T-cell (primary cell): Measurements from ENCODE around the gene ARHGAP25. TPM values are rescaled to one million over a fixed set of nuclear protein-coding genes. Genes with fewer than 3 reads are reported as not detected.

Experiments used
- ATAC-seq, 4 experiments: fragments of 200-7000 bp in 3 of 4; fragments of 150-1000 bp in 1 of 4; cut with Tn5 transposase; replicated peaks in 1 of 4; 1 replicate in 3 of 4; 2 replicates in 1 of 4; pipeline ENCODE4 v1.10.0; 2021; ENCODE audit warnings: moderate library complexity in 3 of 4, mild to moderate bottlenecking in 2 of 4, moderate number of reproducible peaks in 1 of 4
- CTCF ChIA-PET, 2 donors: fragments of 300-600 bp; sonication (Branson Sonifier 250); formaldehyde crosslinking; loops; one replicate each; lab custom pipeline; 2022; ENCODE audit warnings: antibody characterized with exemption in 2 of 2; lab: Charles Lee
- POLR2A ChIA-PET, 2 donors: fragments of 300-600 bp; sonication (Branson Sonifier 250); formaldehyde crosslinking; loops; one replicate each; lab custom pipeline; 2022; ENCODE audit warnings: antibody characterized with exemption in 2 of 2; lab: Charles Lee
- DNase-seq, 35 experiments: peaks; one replicate each; pipeline versions ENCODE4 v3.0.0 to v3.0.0-alpha.2; 2013 to 2023
- H3K27ac ChIP-seq: one replicate; pipeline ENCODE4 v1.5.1; 2013; ENCODE audit warnings: low read length
- H3K27me3 ChIP-seq, 2 experiments: replicated peaks in 1 of 2; 1 replicate in 1 of 2; 2 replicates in 1 of 2; pipeline versions ENCODE4 v1.6.1 to v1.7.0; 2013; ENCODE audit warnings: low read length in 1 of 2, mixed read lengths in 1 of 2; ENCODE audit not compliant: control insufficient read depth in 2 of 2, insufficient read depth in 2 of 2; ENCODE audit errors: extremely low read depth in 1 of 2
- H3K36me3 ChIP-seq, 2 donors: 1 replicate in 1 of 2; 2 replicates in 1 of 2; pipeline versions ENCODE4 v1.6.1 to v1.7.0; 2013; ENCODE audit warnings: low read length in 1 of 2; ENCODE audit not compliant: control insufficient read depth in 2 of 2, insufficient read depth in 1 of 2; ENCODE audit errors: extremely low read depth in 1 of 2
- H3K4me1 ChIP-seq, 2 experiments: 1 replicate in 1 of 2; 2 replicates in 1 of 2; pipeline versions ENCODE4 v1.6.1 to v1.7.0; 2013; ENCODE audit warnings: low read length in 2 of 2, mixed read lengths in 1 of 2; ENCODE audit not compliant: insufficient read depth in 2 of 2, control insufficient read depth in 1 of 2; ENCODE audit errors: extremely low read depth in 1 of 2
- H3K4me3 ChIP-seq, 2 donors: 1 replicate in 1 of 2; 2 replicates in 1 of 2; pipeline versions ENCODE4 v1.5.1 to v1.7.0; 2013; ENCODE audit warnings: mild to moderate bottlenecking in 2 of 2, low read length in 1 of 2, moderate library complexity in 1 of 2; ENCODE audit not compliant: control insufficient read depth in 1 of 2; ENCODE audit errors: extremely low read depth in 1 of 2
- H3K9me3 ChIP-seq: 2 replicates; pipeline ENCODE4 v1.7.0; 2013
- H3K27ac Mint-ChIP-seq, 2 donors: one replicate each; pipeline ENCODE4 v1.8.0; 2020 to 2021; ENCODE audit warnings: mild to moderate bottlenecking in 2 of 2, mixed read lengths in 2 of 2
- H3K27me3 Mint-ChIP-seq, 2 donors: one replicate each; pipeline ENCODE4 v1.8.0; 2021 to 2022; ENCODE audit warnings: mixed read lengths in 2 of 2
- H3K36me3 Mint-ChIP-seq: one replicate; pipeline ENCODE4 v1.8.0; 2021; ENCODE audit warnings: mixed read lengths
- H3K4me1 Mint-ChIP-seq, 3 donors: one replicate each; pipeline ENCODE4 v1.8.0; 2020 to 2022; ENCODE audit warnings: mixed read lengths in 3 of 3, mild to moderate bottlenecking in 1 of 3
- H3K4me3 Mint-ChIP-seq, 3 donors: one replicate each; pipeline ENCODE4 v1.8.0; 2020 to 2022; ENCODE audit warnings: mild to moderate bottlenecking in 3 of 3, mixed read lengths in 3 of 3, moderate library complexity in 3 of 3
- H3K9me3 Mint-ChIP-seq, 3 donors: one replicate each; pipeline ENCODE4 v1.8.0; 2020 to 2022; ENCODE audit warnings: mixed read lengths in 3 of 3
- WGBS: methylation state at CpG from one replicate; pipeline ENCODE4 v1.1.5; 2013; ENCODE audit warnings: missing lambda C conversion rate; ENCODE audit not compliant: insufficient coverage; 5-methylcytosine and 5-hydroxymethylcytosine counted together
- total RNA-seq, 35 experiments: library from RNA in 6 of 35; stranded (reverse) in 6 of 35; fragments of 120-200 nt in 1 of 35; gene quantifications; one replicate each; pipeline versions ENCODE4 v1.2.1 to v1.2.4 and lab custom pipeline; 2013 to 2026

ARHGAP25 gene
- total RNA-seq, 5 donors from 2014 or later (not counting 1 experiment from before 2014, with no cell fraction given): 103 to 134 (median 123) TPM

DNA sequence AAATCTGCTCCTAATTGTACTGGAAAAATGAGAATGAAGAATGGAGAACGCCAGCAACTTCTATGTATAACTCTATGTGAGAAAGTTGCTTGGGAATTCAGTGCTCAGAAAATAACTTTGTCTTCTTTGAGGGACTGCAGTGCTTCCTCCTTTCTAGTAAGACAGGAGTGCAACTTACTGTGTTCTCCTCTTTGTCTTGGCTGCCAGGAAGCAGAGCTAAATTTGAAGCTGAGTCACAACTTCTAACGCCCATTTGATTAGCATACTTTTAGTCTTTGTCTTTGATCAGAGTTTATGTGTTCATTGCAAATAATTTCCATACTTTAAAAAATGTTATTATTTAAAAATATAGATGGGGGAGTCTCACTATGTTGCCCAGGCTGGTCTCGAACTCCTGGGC lies 6.6 kb downstream of the ARHGAP25 start:
- Mint-ChIP-seq H3K27ac (peak overlapping the region; percentile 94), H3K9me3 (no peaks in the 10 kb centered on the region), H3K4me3 (no peak overlapping the region), H3K36me3 (peaks cover 48% of the 10 kb centered on the region), H3K4me1 (peaks cover 85 to 88% (median 88%) of the 10 kb centered on the region in 3 donors), H3K27me3 (no peaks in the 10 kb centered on the region)
- peaks cover 8 to 44% of the 10 kb centered on the region in 2 donors for H3K36me3 ChIP-seq
- no peaks in the 10 kb centered on the region for H3K9me3 ChIP-seq
- ATAC-seq (peak in 3 of 4 experiments; percentile 25 to 55 (median 53)), DNase-seq (peak in 1 of 35 experiments; percentile 48)
- POLR2A ChIA-PET: interaction anchor here in 1 of 2 donors (0.6 kb wide), 1 partner anchor 36 kb away, joined by 3 read pairs; no protein-coding TSS in a partner anchor
- no CpG with 5 or more reads among the region's 3 CpGs for WGBS
- H3K27ac ChIP-seq: peak overlapping the region; percentile 83
- H3K4me1 ChIP-seq: peaks cover 67 to 77% of the 10 kb centered on the region in 2 experiments
- no peaks in the 10 kb centered on the region for H3K27me3 ChIP-seq
- no peak overlapping the region for H3K4me3 ChIP-seq
- CTCF ChIA-PET: interaction anchor here (0.9 to 7.5 kb wide), 11 partner anchors 10 to 278 kb away, joined by 3 to 78 read pairs (median 4); no protein-coding TSS in a partner anchor

DNA sequence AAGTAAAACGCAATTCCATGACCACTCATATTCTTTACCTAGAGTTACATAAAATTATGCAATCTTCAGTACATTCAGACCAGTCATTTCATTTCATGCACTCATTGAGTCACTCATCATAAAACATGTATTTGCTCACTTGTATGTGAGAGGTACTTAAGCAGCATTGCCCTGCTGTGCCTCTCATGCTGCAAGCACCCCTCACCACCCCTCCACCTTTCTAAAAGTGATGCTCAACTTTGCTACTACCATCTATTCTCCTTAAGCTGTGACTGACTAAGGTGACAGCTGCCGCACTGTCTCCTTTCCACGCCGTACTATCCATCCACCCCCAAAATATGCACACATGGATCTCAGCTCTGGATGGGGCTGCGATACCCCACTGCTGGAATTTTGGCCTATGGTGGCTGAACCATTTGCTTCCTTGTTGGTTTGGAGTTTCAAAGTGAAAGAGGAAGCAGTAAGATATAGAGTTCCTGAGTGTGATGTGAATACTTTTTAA lies 7.2 kb downstream of the ARHGAP25 start:
- Mint-ChIP-seq H3K4me3 (peak overlapping the region in 2 of 3 donors; percentile 42 to 74), H3K27me3 (no peaks in the 10 kb centered on the region), H3K9me3 (no peaks in the 10 kb centered on the region), H3K4me1 (peaks cover 90 to 93% (median 91%) of the 10 kb centered on the region in 3 donors), H3K27ac (peak overlapping the region; percentile 62 to 83), H3K36me3 (peaks cover 51% of the 10 kb centered on the region)
- DNase-seq (no peak), ATAC-seq (no peak)
- peaks cover 63 to 83% of the 10 kb centered on the region in 2 experiments for H3K4me1 ChIP-seq
- H3K27ac ChIP-seq: peak overlapping the region; percentile 8
- no peak overlapping the region for H3K4me3 ChIP-seq
- peaks cover 8 to 47% of the 10 kb centered on the region in 2 donors for H3K36me3 ChIP-seq
- no peaks in the 10 kb centered on the region for H3K9me3 ChIP-seq
- H3K27me3 ChIP-seq: no peaks in the 10 kb centered on the region
- CTCF ChIA-PET: interaction anchor here (0.6 to 7.5 kb wide), 9 partner anchors 8 to 278 kb away, joined by 3 to 78 read pairs (median 3); no protein-coding TSS in a partner anchor
- WGBS: no CpG with 5 or more reads among the region's 5 CpGs
- POLR2A ChIA-PET: interaction anchor here (0.5 to 0.6 kb wide), 3 partner anchors 23 to 88 kb away, joined by 3 read pairs; no protein-coding TSS in a partner anchor

DNA sequence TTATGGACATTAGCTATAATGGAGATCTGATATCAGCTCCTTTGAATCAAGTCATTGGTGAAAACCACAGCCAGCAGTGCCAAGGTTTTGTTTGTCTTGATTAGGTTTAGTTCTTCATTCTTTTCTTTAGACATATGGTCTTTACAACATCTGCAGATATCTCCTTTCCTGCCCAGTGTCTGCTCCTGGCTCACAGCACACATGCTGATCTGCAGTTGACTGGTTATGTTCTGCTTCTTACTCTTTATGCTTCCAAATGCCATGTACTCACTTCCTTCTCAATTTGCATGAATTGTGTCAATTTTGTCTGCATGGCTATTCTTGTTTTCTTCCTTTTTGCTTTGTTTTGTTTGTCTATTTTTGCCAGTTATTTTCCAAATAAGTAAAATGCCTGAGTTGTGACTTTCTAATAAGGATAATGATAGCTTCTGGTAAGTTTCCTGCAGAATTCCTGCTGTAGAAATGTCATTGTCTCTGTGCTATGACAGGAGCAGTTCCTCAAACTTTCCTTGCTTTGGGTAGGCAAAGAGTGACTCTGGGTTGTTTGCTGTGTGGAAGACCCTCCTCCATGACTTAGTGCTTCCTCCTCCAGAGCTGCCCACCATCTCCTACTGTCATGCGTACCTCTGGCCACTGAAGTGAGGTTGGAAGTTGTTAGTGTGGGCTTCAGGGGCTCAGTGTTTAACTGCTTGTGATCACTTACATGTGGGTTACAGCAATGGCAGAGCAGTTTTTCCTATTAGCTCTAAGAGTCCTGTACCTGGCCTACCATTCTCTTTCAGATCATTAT lies 8.2 kb downstream of the ARHGAP25 start:
- H3K4me1 Mint-ChIP-seq: peaks cover 94 to 96% (median 96%) of the 10 kb centered on the region in 3 donors
- H3K4me1 ChIP-seq: peaks cover 55 to 90% of the 10 kb centered on the region in 2 experiments
- peak overlapping the region; percentile 86 to 94 for H3K27ac Mint-ChIP-seq
- ChIA-PET CTCF (interaction anchor here (0.6 to 7.5 kb wide), 7 partner anchors 9 to 284 kb away, joined by 3 to 78 read pairs (median 3); no protein-coding TSS in a partner anchor), POLR2A (no interaction called here)
- peak overlapping the region in 2 of 3 donors; percentile 41 to 55 for H3K4me3 Mint-ChIP-seq
- H3K9me3 ChIP-seq: no peaks in the 10 kb centered on the region
- no peaks in the 10 kb centered on the region for H3K27me3 ChIP-seq
- H3K27ac ChIP-seq: peak overlapping the region; percentile 8
- DNase-seq (no peak), ATAC-seq (no peak)
- H3K36me3 Mint-ChIP-seq: peaks cover 56% of the 10 kb centered on the region
- WGBS: no CpG with 5 or more reads among the region's 1 CpG
- no peaks in the 10 kb centered on the region for H3K9me3 Mint-ChIP-seq
- no peak overlapping the region for H3K4me3 ChIP-seq
- H3K36me3 ChIP-seq: peaks cover 8 to 47% of the 10 kb centered on the region in 2 donors
- no peaks in the 10 kb centered on the region for H3K27me3 Mint-ChIP-seq

DNA sequence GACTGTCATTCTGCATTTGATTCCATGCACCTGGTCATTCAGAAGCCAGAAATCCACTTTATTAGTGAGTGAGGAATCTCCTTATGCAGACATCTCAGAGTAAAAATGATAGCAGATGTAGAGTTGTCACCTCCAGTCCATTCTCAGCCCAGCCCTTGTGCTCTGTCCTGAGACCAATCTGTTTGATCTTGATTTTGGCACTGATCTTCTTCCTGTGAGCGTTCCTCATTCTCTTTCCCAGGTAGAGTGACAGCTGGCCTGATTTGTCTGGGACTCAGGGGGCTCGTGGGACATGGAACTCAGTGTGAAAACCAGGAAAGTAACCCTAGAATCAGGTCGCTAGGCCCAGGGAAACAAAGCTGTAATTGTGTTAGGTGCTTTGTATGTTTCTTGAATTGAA lies 8.9 kb downstream of the ARHGAP25 start:
- WGBS: 57% methylated on average over 1 of the region's 3 CpGs
- no peaks in the 10 kb centered on the region for H3K9me3 Mint-ChIP-seq

DNA sequence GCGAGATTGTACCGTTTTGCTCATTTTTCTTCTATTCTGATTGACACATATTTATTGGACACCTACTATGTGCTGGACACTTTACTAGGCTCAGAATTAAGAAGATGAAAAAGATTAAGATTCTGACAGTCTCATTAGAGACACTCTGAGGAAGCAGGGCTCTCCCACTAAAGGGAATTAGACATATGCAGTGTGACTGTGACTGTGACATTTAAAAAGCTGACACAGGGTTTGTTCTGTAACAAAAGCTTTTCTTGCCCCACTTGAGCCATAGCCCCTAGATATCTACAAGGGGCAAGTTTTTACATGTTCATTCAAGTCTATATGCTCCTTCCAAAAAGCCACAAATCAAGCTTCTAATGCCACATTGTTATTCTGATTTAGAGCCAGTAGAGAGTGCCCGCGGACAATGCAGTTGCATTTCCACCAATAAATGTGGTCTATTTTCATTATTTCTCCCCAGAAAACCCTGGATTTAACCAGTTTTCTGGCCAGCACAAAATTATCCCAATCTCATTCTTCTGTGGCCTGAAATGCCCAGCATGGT lies 9.8 kb downstream of the ARHGAP25 start:
- peak overlapping the region; percentile 86 to 94 for H3K27ac Mint-ChIP-seq
- H3K27me3 Mint-ChIP-seq: no peaks in the 10 kb centered on the region
- Histone ChIP-seq H3K4me1 (peaks cover 44 to 91% of the 10 kb centered on the region in 2 experiments), H3K36me3 (peaks cover 8 to 41% of the 10 kb centered on the region in 2 donors), H3K27ac (peak overlapping the region; percentile 68), H3K9me3 (no peaks in the 10 kb centered on the region), H3K27me3 (no peaks in the 10 kb centered on the region), H3K4me3 (no peak overlapping the region)
- DNase-seq: no peak
- ATAC-seq: no peak
- ChIA-PET CTCF (interaction anchor here (0.6 to 7.5 kb wide), 17 partner anchors 7 to 281 kb away, joined by 3 to 78 read pairs (median 3); no protein-coding TSS in a partner anchor), POLR2A (interaction anchor here (0.7 to 1.0 kb wide), 3 partner anchors 10 to 691 kb away, joined by 3 to 4 read pairs (median 3); partner anchors contain the start of gene ARHGAP25 (in 1 of the 2))
- no peaks in the 10 kb centered on the region for H3K9me3 Mint-ChIP-seq
- peak overlapping the region in 2 of 3 donors; percentile 26 to 41 for H3K4me3 Mint-ChIP-seq
- H3K4me1 Mint-ChIP-seq: peaks cover 96 to 97% (median 97%) of the 10 kb centered on the region in 3 donors
- peaks cover 50% of the 10 kb centered on the region for H3K36me3 Mint-ChIP-seq
- WGBS: 81% methylated on average over 2 of the region's 4 CpGs

More for the DNA sequence above, 8.9 kb downstream of the ARHGAP25 start:
- Mint-ChIP-seq H3K36me3 (peaks cover 53% of the 10 kb centered on the region), H3K27ac (peak overlapping the region; percentile 86 to 94), H3K4me3 (peak overlapping the region in 2 of 3 donors; percentile 26 to 55), H3K27me3 (no peaks in the 10 kb centered on the region), H3K4me1 (peaks cover 96% of the 10 kb centered on the region in 3 donors)
- Histone ChIP-seq H3K9me3 (no peaks in the 10 kb centered on the region), H3K27me3 (no peaks in the 10 kb centered on the region), H3K4me3 (no peak overlapping the region), H3K27ac (peak overlapping the region; percentile 8), H3K4me1 (peaks cover 51 to 91% of the 10 kb centered on the region in 2 experiments), H3K36me3 (peaks cover 8 to 47% of the 10 kb centered on the region in 2 donors)
- ChIA-PET CTCF (interaction anchor here (0.6 to 7.5 kb wide), 3 partner anchors 8 to 67 kb away, joined by 3 to 78 read pairs (median 3); no protein-coding TSS in a partner anchor), POLR2A (interaction anchor here in 1 of 2 donors (0.9 kb wide), 1 partner anchor 51 kb away, joined by 3 read pairs; no protein-coding TSS in a partner anchor)
- DNase-seq: no peak
- ATAC-seq: no peak
